ENCODE data around the gene VAC14.
A peak's percentile ranks its signal among the peaks of the same experiment; 100 is the strongest.
"Not testable (repeated sequence)": the region's sequence is repeated elsewhere in the genome, so short reads cannot be mapped to it uniquely, and the experiment has no call there.

Gene VAC14

DNA sequence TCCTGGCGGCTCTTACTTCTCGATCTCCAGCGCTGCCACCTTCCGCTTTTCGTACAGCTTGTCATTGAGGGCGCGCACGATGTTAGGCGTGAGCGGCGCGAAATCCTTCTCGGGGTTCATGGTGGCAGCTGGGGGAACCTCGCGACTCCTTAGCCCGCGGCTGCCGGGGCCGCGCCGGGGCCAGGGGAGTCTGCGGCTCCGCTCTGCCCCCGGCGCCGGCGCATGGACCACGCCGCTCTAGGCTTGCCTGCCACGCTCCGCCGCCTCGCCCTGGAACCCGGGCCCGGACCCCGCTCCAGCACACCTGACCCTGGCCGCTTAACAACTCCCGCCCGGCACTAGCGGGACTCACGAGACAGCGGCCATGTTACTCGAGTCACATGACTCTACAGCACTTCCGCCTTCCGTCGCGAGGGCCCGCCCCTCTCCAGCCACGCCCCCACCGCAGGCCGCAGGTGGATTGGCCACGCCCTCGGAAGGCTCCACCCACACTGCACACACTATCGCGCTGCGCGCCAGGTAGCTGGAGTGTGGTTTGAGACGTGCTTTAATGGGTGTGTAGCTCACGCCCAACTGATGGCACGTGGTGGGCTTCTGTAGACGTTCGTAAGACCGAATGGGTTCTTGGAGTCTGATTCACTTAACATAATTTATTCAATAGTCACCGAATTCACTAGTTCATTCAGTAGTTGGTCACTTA lies at the start of gene VAC14:
VAC14 (minus strand) TSS at position 378 of the 700 bp plus-strand sequence; CDS start at position 120, 258 bp downstream.
- peak; percentile 81 to 93 for DNase-seq

DNA sequence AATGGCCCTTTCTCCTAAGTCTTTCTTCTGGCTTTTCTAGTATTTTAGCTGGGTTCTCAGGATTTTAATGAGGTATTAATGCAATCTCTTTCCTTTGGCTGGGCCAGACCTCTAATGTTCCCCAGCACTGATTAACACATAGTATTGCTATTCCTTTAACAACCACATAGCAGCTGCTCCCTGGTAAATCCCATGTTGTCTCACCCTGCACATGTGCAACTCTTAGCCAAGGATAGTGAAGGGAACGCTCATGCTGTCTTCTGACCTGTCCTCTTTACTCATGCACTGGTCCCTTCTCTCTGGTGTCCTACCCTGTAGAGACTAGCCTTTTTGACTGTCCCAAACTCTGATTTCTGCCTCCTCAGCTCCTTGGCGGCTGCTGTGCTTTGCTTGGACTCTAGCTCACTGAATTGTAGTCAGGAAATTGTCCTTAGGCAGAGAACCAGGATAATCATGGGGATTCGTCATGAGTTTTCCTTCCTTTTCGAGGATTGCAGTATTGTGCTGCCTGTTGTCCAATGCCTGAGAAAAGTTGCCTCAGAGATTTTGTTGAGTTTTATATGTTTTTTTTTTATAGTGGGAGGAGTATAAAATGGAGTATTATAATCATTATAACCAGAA lies 22.6 kb upstream of the VAC14 start:
- DNase-seq = not testable (repeated sequence)

DNA sequence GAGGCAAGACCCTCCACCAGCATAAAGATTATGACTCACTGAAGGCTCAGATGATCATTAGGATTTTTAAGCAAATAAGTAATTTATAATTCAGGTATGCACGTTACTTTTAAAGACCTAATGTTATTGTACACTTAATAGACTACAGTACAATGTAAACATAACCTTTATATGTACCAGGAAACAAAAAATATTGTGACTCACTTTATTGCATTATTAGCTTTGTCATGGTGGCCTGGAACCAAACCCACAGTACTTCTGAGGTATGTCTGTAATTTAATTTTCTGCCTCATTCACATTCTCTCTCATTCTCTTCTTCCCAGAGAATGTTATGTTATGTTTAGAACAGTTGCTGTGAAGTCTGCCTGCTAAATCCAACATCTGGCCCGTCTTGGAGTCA lies 21.8 kb upstream of the VAC14 start:
- not testable (repeated sequence) for DNase-seq

DNA sequence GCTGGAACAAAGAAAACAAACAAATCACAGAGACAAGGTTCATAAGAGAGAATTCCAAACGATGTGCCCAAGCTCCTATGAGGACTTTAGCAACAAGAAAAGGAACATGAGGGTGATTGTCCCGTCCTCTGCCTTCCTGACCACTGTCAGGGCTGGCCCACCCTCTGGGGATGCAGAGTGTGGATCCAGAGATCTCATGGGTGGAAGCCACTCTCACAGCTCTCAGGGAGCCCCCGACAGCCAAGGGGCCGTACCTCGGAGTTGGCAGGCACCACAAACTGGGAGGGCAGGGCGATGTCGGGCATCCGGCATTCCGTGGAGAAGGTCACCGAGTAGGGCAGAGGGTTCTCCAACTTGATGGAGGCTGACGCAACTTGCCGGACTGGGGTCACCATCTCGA lies 17.1 kb upstream of the VAC14 start:
- not testable (repeated sequence) for DNase-seq

DNA sequence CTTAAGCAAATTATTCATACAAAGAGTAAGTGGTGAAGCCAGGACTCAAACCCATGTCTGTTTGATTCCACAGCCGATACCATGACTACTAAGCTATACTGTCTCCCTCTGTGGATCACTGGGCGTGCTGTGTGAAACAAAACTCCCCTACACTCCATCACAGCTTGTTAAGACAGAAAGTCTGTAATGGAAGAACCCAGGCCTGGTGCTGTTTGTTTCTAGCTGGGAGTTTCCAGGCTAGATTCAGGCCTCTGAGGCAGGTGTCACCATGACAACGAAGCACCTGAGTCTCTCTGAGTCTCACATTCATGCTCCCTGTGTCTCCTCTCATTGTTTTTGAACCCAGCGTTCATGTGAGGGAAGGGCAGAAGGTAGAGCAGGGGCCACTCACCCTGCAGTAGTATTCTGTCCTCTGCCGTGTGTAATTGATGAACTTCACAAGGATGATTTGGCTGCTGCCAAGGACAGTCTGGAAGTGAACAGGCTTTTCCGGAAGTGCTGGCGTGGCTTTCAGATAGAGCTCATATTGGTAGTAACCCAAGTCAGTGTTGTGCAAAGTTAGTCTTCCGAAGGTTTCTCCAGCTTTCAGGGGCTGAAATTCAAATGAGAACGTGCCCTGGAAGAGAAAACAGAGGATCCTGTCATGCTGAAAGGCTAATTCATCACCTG lies 8.6 kb upstream of the VAC14 start:
- peak in 1 of 2 experiments; percentile 19 for DNase-seq

DNA sequence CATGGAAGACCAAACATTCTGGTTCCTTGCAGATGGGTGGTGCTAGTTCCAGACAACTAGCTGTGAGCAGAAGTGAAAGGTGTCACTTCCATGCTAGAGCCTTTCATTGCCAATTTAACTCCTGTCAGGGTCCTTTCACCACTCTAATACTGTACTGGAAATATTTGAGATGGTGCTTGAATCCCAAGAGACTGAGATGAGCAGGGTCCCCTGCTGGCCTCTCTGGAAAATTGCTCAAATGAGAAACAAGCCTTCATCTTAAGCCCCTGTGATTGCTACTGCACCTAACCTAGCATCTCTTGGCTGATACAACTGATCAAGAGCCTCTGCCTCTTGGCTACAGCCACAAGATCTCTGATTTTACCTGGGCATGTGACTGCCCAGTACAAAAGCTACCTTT lies 7.4 kb upstream of the VAC14 start:
- no peak for DNase-seq

DNA sequence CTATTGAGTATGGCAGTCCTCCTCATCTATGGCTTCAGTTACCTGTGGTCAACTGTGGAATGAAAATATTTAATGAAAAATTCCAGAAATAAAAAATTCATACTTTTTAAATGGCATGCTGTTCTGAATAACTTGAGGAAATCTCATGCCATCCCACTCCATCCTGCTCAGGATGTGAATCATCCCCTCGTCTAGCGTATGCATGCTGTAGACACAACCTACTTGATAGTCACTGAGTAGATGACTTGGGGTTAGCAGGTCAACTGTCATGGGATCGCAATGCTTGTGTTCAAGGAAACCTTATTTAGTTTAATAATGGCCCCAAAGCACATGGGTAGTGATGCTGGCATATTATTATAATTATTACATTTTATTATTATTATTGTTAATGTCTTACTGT lies 4.8 kb upstream of the VAC14 start:
- no peak for DNase-seq

DNA sequence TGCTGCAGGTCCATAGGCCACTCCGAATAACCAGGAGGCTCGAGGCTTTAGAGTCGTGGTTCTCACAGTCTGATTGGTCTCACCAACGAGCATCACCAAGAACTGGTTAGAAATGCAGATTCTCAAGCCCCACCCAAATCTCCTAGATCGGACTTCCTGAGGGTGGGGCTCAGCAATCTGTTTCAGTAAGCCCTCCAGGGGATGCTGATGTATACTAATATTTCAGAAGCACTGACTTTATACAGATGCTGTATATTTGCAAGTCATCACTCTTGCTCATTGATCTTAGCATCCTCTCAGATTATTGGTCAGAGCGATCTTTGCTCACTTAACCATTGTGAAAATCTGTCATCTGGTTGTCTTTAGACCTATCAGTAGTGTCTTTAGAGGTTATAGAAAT lies 4.4 kb upstream of the VAC14 start:
- DNase-seq = no peak

DNA sequence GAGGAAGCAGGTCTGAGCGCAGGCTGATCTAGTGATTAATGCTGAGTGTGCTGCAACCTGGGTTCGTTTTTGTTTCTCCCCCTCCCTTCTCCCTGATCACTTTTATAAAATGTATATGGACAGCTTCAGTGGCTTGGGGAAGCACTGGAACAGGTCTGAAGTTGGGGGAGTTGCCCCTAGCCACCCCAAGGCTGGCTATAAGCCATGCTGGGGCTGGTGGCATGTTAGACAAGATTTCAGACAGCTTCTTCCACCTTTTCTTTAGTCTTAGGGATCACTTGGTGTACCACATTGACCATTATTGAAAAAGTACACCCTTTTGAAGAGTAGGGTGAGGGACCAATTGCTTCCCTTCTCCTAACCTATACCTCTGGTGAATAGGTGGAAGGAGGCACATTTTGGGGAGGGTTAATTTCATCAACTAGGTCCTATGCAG lies 3.8 kb upstream of the VAC14 start:
- no peak for DNase-seq

DNA sequence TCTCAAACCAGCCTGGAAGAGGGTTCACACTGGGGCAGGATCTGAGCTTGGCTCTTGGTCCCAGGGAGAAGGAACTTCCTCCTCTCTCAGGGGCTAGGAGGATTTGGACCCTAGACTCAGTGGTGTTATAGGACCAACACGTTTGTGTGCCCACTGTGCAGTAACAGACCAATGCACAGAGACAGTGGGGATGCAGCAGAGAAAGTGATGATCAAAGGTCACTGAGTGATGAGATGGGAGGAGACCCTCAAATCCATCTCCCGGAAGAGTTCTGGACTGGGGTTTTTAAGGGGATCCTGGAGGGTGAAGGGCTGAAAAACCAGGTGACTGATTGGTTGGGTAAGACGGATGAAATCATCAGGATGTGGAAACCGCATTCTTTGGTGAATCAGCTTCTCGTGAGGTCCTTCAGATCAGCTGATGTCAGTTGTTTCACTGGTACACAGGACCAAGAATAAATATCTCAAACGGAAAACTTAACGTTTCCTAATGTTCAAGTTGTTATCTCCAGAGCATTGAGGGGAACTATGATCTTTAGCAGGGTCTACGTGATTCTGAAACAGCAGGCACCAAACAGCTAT lies 3.3 kb upstream of the VAC14 start:
- DNase-seq = no peak

DNA sequence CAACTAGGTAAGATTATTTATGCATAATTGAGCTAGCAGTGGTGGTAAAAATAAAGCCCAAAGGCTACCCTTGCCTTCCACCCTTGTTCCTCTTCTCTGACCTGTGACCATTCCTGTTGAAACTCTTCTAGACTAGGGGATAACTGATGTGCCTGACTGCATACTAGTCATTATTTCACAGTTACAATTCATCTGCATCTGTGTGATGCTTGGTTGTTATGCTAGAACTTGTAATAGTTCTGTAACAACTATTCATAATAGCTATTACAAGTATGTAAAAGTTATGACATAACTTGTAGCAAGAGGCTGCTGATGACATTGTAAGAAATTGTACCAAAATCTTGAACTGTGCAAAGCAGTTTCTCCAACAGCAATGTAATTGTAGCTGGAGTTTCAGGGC lies 2.4 kb upstream of the VAC14 start:
- no peak for DNase-seq

DNA sequence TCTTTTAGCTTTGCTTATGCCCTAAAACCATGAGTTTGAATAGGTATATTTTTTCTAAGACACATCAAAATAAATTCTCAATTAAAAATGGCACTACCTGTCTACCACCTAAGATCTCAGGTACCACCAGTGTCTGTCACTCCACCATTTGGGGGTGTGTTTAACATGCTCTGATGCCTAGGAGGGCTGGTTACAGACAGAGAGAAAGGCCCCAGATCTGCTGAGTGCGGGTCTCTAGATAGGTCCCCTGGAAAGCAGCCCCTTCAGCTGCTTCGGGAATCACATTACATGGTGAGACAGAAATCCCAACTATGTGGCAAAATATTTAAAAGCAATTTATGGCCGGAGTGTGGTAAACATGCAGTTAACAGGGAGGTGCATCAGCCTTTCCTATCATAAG lies 653 bp upstream of the VAC14 start:
- DNase-seq = no peak

DNA sequence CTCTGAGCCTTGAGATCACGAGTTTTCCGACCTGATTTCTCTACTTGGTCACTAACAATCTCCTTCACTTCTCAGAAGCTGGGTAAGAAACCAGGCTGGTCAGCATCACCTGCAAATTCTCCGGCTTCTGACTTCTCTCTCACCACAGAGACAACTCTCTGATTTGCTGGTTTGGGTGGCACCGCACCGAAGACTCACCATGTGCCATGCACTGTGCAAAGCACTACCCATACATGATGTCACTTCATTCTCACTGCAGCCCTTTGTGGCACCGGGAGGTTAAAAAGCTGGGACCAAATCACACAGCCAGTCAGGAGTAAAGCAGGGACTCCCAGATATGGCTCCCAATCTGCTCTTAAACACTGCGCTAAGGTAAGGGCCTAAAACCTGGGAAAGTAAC lies 647 bp downstream of the VAC14 start:
- no peak for DNase-seq

DNA sequence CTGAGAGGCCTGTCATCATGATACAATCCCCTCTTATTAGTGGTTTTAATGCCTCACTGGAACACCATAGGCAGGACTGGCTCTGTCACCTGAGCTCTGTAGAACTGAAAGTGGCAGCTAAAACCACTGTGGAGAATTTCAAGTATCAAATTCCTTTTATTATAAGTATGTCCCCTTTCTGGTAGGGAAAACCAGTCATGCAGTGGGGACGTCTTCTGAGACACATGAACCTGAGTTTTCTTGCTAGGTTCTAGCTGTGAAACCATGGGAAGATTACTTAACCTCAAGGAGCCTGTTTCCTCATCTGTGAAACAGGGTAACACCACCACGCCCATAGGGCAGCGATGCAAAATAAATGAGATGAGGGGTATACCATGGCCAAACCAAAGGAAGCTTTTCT lies 4.7 kb downstream of the VAC14 start:
- no peak for DNase-seq

DNA sequence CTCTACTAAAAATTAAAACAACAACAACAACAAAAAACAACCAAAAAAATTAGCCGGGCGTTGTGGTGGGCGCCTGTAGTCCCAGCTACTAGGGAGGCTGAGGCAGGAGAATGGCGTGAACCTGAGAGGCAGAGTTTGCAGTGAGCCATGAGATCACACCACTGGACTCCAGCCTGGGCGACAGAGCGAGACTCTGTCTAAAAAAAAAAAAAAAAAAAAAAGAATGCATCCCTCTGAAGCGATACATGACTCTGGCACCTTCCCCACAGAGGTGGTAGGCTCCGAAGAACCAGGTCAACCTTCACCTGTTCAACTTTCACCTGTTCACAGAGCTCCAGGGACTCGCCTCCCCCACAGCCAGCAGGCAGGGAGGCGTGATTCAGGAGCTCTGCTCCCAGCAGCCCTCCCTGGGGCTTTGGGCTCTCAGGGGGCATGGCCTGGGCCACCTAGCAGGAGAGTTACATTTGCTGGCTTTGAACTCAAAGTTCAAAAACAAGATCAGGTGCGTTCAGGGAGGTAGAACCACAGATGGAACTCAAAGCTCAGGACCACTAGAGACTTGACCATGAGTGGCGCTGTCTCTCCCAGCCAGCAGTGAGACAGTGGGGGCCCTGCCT lies 5.6 kb downstream of the VAC14 start:
- no peak for DNase-seq

DNA sequence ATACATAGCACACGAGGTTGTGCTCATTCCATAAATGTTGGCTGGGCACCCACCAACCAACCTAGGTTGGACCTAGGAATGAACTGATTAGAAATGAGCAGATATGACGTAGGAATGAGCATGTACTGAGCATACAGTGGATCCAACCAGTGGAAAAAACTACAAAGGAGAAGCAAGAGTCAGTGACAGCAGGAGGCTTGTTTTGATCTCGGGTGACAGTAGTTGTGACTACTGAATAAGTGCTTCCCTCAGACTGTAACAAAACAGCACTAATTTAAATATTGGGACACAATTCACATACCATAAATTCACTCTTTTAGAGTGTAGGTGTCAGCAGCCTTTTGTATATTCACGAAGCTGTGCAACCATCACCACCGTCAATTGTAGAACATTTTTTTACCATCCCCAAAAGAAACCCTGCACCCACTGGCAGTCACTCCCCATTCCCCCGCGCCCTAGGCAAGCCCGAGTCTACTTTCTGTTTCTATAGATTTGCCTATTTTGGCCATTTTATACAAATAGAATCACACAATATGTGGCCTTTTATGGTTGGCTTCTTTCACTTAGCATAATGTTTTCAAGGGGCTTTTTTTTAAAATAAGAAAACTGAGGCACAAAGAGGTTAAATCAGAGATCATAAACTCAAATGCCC lies 7.0 kb downstream of the VAC14 start:
- no peak for DNase-seq

DNA sequence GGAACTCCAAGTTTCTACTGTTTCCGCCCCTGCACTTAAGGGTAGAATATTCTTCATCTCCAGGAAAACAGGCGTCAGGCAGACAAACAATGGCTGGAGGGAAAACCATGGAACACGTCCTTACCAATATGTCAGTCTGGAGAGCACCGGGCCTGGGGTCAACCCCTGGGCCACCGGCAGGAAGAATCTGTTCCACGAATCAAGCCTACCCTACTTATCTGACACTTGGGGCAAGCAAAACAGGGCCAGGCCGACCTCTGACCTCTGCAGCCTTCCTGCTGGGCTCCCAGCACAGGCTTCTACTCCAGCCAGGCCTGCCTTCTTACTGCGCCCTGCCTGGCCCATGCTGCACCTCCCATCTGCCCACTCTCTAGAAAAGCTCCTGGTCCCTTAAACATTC lies 10.1 kb downstream of the VAC14 start:
- DNase-seq = no peak

DNA sequence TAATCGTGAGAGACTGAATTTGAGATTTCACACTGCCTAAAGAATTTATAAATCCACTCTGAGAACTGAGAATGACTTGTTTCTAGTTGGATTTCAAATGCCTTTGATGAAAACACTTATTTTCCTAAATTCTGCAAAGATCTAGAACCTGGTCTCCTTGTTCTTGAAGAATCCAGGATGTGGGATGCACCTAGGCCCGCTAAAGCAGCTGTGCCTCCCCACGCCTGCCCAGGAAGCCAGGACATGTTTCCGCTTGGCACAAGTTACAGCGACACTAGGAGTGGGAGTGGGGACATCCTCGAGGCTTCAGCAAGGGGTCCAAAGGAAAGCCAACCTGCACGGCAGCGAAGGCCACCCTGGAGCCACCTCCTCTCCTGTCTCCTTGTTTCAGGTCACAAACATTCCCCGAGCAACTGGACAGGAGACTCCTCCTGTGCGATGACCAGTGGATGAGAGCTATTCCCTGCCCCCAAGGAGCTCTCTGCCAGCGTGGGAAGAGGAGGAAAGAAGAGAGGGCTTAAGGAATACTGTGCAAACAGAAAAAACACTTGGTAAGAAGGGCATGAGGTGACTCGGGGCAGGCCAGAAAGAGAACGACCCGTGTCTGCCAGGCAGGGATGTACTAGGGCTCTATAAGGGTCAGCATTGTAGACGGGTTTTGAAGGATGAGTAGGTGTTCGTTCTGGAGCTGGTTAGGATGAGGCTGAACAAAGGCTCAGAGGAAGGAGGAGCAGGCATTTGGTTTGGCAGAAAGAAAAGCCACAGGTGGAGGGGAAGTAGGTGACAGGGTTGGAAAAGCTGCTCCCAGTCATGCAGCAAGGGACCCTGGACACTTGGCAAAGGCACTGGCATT lies 11.1 kb downstream of the VAC14 start:
- no peak for DNase-seq

DNA sequence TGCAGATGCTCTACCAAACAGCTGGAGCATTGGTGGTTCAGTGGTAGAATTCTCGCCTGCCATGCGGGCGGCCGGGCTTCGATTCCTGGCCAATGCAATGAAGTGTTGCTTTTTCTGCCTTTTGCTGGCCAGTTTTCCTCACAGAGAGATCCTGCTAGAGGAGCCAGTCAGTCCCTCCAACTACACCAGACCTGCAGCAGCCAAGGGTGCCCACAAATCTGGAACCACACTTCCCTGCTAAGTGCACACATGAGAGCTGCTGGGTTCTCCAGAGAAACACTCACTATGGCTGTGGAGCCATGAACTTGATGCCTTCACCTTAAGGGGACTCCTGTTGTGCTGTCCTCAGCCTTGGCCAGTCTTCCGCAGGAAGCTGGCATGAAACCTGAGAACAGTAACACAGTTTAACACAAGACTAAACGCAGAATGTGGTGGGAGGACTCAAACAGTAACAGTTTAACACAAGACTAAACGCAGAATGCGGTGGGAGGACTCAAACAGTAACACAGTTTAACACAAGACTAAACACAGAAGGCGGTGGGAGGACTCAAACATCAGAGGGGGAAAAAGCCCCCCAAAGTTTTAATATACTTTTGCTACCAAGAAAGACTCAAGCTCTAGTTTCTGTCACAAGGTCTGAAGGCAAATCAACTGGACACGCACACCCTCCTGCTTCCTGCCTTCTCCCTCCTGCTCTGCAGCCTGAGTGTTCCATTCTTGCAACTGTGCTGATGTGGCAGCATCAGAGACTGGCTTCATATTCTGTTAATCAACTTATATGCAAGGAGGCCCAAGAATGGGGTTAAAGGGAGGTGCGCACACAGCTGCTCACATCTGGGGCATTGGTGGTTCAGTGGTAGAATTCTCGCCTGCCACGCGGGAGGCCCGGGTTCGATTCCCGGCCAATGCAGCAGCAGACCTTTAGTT lies 12.0 kb downstream of the VAC14 start:
- DNase-seq = no peak

DNA sequence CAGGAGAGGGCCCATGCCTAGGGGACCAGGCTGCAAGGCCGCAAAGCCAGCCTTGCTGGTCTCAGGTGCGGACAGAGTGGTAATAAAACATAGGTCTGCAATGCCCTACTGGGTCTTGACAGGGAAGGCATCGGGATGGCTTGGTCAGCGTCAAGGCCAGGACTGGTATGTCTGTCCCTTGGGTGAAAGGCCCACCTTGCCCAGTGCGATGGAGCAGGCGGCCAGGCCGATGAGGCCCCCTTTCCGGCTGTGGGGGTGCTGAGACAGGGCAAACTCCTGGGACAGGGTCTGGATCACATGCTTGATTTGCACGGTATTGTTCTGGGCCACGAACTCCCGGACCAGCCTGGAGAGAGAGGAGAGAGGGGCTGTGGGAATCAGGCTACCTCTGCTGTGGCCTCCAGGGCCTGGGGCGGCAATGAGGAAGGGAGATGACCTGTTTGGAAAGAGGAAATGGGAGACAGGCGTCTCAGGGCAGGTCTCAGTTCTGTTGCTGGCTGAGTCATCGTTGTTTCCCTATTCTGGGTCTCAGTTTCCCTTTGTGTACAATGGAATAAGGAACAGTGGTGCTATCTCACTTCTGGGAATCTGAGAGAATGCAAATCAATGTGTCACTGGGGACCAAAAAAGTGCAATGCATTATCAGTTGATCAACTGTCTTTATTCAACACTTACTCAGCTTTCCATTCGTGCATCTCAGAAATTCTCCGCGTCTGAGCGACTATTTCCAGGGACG lies 14.8 kb downstream of the VAC14 start:
- DNase-seq = no peak
